ENCODE results near the gene RCAN3.
A peak's percentile ranks its signal among the peaks of the same experiment; 100 is the strongest.
"Not testable (repeated sequence)": the region's sequence is repeated elsewhere in the genome, so short reads cannot be mapped to it uniquely, and the experiment has no call there.

RCAN3 gene

DNA sequence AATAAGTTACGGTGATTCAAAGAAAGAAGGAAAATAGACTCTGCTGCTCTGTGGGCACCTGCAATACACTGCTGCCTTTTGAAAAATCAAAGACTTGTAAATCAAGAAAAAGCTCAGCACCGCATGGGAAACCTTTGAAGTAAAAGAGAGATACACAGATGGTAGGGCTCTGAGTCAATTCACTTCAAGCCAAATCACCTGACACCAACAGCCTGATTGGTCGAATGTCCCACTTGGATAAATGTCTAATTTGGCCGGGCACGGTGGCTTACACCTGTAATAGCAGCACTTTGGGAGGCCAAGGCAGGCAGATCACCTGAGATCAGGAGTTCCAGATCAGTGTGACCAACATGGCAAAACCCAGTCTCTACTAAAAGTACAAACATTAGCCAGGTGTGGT is 19.2 kb upstream of the RCAN3 start:
- no peak overlapping the region for H3K4me3 ChIP-seq (ENCODE audit: low read depth, low read length)
- DNase-seq (ENCODE audit: low read depth): no peak

DNA sequence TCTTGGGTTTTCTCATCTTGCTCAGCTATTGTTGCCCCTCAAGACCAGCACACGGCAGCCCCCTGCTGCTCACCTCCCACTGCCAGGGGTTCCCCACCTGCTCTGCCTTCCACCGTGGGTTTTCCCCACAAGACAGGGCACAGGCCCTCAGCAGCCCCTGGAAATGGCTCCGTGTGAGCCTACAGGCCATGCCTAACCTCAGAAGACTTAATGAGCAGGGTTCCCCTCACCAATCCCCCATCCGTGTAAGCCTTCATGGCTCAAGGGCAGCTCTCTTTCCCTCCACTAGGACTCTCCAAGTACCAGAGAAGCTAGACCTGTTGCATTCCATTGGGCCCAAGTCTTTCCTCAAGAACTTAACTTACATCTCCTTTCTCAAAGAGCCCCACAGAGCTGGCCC is 18.4 kb upstream of the RCAN3 start:
- no peak for DNase-seq (ENCODE audit: low read depth)
- no peak overlapping the region for H3K4me3 ChIP-seq (ENCODE audit: low read depth, low read length)

DNA sequence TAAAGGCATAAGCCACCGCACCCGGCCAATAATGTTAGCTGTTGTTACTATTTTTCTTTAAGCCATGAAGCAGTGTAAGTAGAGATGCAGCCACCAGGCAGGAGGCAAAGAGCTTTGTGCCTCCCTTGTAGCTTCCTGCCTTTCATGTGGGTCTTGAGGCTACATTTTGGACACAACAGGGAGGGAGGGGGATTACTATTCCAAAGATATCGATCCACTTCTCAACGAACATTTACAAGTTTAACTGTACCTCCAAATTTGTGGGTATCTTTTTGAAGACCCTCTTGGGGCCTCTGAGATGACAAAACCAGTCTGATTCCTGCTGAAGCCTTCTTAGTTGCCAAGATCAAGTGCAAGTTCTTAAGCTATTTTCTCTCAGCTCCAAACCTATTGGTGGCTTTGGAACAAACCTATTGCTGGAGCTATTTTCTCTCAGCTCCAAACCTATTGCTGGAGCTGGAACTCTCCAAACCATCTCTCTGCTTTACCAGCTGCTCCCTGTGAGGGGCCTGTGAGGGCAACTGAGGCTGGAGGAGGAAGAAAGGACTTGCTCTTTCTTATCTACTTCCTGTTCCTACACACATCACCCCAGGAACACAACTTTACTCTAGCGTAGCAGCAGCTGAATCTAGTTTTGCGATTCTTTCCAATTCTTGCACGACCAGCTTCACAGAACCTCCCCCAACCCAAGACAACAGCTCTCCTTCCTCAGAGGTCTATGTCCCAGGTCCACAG is 16.1 kb upstream of the RCAN3 start:
- H3K4me3 ChIP-seq (ENCODE audit: low read depth, low read length): no peak overlapping the region
- no peak for DNase-seq (ENCODE audit: low read depth)

DNA sequence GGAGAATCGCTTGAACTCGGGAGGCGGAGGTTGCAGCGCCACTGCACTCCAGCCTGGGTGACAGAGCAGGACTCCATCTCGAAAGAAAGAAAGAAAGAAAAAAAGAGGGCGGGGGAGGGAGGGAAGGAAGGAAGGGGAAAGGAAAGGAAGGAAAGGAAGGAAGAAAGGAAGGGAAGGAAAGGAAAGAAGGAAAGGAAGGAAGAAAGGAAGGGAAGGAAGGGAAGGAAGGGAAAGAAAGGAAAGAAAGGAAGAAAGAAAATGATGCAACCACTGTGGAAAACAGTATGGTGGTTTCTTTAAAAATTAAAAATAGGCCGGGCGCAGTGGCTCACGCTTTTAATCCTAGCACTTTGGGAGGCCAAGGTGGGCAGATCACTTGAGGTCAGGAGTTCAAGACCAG is 15.2 kb upstream of the RCAN3 start:
- no peak overlapping the region for H3K4me3 ChIP-seq (ENCODE audit: low read depth, low read length)
- no peak for DNase-seq (ENCODE audit: low read depth)

DNA sequence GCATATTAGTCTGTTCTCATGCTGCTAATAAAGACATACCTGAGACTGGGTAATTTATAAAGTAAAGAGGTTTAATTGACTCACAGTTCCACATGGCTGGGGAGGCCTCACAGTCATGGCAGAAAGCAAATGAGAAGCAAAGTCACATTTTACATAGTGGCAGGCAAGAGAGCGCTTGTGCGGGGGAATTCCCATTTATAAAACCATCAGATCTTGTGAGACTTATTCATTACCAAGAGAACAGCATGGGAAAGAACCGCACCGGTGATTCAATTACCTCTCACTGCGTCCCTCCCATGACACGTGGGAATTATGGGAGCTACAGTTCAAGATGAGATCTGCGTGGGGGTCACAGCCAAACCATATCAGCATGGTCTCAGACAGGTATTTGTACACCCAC is 14.5 kb upstream of the RCAN3 start:
- H3K4me3 ChIP-seq (ENCODE audit: low read depth, low read length); DNase-seq (ENCODE audit: low read depth): not testable (repeated sequence)

GRCh38 chr1:24489674-24490073 is 13.0 kb upstream of the RCAN3 start:
- no peak for DNase-seq (ENCODE audit: low read depth)
- H3K4me3 ChIP-seq (ENCODE audit: low read depth, low read length): no peak overlapping the region

DNA sequence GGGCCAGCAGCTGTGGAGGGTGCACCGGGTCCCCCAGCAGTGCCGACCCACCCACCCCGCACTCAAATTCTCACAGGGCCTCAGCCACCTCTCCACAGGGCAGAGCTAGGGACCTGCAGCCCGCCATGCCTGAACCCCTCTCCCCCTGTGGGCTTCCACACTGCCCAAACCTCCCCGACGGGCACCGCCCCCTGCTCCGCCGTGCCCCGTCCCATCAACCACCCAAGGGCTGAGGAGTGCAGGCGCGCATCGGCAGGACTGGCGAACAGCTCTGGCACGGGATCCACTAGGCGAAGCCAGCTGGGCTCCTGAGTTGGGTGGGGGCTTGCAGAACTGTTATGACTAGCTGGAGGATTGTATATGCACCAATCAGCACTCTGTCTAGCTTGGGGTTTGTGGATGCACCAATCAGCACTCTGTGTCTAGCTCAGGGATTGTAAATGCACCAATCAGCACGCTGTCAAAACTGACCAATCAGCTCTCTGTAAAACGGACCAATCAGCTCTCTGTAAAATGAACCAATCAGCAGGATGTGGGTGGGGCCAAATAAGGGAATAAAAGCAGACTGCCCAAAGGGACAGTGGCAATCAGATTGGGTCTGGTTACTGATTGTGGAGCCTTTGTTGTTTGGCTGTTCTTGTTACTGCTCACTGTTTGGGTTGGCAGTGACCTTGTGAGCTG is 12.4 kb upstream of the RCAN3 start:
- no peak overlapping the region for H3K4me3 ChIP-seq (ENCODE audit: low read depth, low read length)
- DNase-seq (ENCODE audit: low read depth): no peak

DNA sequence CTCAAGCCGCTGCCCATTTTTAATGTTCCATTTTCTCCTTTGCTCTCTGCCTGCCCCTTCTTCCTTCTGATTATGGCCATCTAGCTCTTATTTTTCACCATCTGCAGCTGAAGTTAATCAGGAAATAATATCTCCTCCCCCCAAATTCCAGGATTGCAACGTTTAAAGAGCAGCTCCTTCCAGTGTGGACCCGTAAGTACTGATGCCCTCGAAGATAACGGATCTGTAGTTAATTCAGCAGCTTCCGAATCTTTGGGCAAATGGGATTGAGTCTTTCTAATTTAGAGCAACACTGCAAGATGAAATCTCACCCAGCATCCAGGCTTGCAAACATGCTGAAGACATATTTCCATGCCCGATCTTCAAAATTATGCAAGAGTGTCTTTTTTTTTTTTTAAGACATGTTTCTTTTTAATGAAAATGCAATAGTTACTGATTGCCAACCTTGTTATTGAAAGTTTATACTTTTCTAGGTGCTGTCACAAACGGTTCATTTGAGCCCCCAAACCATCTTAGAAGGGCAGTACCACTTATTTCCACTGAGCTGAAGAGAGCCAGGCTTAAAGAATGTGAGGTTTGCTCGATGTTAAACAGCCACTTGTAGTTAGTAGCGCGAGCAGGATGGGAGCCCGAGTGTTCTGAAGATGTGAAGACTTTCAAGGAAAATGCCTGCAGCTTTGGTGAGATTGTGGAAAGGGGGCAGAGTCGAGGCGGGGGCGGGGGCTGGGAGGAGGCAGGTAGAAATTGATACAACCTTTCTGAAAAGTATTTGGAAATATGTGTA is 10.9 kb upstream of the RCAN3 start:
- H3K4me3 ChIP-seq (ENCODE audit: low read depth, low read length): no peak overlapping the region
- no peak for DNase-seq (ENCODE audit: low read depth)

DNA sequence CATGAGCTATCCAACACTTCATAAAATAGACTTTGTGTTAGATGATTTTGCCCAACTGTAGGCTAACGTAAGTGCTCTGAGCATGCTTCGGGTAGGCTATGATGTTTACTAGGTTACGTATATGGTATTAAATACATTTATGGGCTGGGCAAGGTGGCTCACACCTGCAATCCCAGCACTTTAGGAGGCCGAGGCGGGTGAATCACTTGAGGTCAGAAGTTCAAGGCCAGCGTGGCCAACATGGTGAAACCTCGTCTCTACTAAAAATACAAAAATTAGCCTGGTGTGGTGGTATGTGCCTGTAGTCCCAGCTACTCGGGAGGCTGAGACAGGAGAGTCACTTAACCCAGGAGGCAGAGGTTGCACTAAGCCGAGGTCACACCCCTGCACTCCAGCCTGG is 9.7 kb upstream of the RCAN3 start:
- H3K4me3 ChIP-seq (ENCODE audit: low read depth, low read length); DNase-seq (ENCODE audit: low read depth): not testable (repeated sequence)

- H3K4me3 ChIP-seq (ENCODE audit: low read depth, low read length): no peak overlapping the region
- DNase-seq (ENCODE audit: low read depth): no peak
Measured at GRCh38 chr1:24493785-24494184, 8.9 kb upstream of the RCAN3 start.

- DNase-seq (ENCODE audit: low read depth): no peak
- no peak overlapping the region for H3K4me3 ChIP-seq (ENCODE audit: low read depth, low read length)
Measured at GRCh38 chr1:24498589-24498988, 4.0 kb upstream of the RCAN3 start.

DNA sequence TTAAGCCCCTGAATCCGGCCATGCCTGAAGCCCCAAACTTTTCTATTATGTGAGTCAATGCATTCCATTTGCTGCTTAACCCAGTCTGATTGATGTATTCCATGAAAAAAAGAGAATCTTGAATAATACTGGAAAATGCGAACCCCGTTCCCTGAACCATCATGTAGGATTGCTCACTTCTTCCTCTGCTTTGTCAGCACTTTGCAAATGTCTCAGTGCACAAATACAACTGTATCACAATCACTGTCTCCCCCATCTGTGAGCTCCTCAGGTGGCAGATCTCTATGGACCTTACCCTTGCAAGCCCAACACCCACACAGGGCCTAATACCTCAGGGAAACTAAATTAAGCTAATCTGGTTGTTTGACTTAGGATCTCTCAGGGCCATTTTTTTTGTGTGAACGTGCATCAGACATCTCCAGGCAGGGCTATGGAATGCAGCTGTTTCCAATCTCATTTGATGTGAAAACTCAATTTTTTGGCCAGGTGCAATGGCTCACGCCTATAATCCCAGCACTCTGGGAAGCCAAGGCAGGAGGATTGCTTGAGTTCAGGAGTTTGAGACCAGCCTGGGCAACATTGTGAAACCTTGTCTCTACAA is 2.1 kb upstream of the RCAN3 start:
- no peak for DNase-seq (ENCODE audit: low read depth)
- H3K4me3 ChIP-seq (ENCODE audit: low read depth, low read length): no peak overlapping the region

DNA sequence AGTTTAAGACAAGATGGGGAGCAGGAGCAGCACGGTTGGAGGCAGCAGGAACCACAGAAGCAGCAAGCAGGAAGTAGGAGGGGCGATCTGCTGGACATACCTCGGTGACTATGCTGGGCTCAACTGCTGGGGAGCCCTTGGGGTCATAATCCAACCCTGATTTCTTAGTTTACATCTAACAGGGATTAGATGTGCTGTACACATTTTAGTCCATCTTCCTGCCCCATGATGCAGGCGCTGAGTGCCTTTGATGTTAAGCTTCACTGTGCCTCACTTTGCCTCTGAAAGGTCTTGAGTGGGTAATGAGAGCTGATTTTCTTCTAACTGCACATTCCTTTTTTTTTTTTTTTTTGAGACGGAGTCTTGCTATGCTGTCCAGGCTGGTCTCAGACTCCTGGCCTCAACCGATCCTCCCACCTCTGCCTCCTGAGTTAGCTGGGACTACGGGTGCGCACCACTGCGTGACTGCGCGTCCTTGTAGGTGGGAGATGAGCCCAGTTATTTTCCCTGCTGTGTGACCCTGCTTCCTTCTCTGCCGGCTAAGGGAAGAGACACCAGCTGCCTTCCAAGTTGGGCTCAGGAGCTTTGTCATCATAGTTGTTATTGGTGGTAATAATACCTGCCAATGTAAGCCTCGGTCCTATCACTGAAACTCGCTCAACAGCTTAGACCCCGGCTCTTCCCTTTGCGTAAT is 1.1 kb upstream of the RCAN3 start:
- H3K4me3 ChIP-seq (ENCODE audit: low read depth, low read length): peak overlapping the region; percentile 69
- DNase-seq (ENCODE audit: low read depth): no peak

- H3K4me3 ChIP-seq (ENCODE audit: low read depth, low read length): peak overlapping the region; percentile 69
- DNase-seq (ENCODE audit: low read depth): no peak
Measured at GRCh38 chr1:24502065-24502708, 449 bp upstream of the RCAN3 start.

- no peak for DNase-seq (ENCODE audit: low read depth)
- H3K4me3 ChIP-seq (ENCODE audit: low read depth, low read length): peak overlapping the region; percentile 69
Measured at GRCh38 chr1:24503059-24503751, 569 bp downstream of the RCAN3 start.

GRCh38 chr1:24503870-24504523 is 1.4 kb downstream of the RCAN3 start:
- no peak overlapping the region for H3K4me3 ChIP-seq (ENCODE audit: low read depth, low read length)
- DNase-seq (ENCODE audit: low read depth): no peak

DNA sequence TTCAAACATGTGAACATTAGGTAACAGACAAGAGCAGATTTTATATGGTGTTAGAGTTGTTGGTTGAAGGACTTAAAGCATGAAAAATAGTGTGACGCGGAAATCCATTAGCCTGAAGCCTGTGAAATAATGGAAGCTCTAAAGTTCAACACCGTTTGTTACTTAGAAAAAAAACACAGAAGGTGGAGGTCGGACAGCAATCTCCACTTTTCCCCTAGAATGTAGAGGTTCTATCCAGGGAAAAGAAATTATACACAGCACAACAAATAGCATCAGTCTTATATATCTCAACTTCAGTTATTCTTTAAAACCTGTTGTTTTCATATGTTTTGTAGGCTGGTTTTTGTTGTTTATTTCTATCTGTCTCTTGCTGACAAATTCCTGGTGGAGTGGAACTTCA is 1.9 kb downstream of the RCAN3 start:
- H3K4me3 ChIP-seq (ENCODE audit: low read depth, low read length): no peak overlapping the region
- no peak for DNase-seq (ENCODE audit: low read depth)

DNA sequence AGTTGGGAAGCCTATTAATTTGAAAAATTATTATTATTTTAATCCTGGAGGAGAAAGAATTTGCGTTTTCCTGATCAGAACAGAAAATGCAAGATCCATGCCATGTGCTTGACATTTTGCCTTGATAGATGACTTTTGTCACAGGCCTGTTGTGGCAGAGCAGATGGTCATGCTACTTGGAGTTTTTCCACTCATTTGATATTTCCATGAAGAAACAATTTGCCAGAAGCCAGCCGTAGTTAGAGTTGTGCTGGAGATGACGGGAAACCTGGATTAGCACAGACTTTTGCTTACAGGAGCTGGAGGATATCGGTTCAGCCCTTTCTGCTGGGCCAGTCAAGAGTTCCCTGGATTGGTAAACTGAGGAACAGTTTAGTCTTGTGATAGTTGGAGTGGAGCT is 3.2 kb downstream of the RCAN3 start:
- DNase-seq (ENCODE audit: low read depth): no peak
- H3K4me3 ChIP-seq (ENCODE audit: low read depth, low read length): no peak overlapping the region
